Measurements from ENCODE around the gene DPH5. TPM values are rescaled to one million over a fixed set of nuclear protein-coding genes. Genes with fewer than 3 reads are reported as not detected.
A peak's percentile ranks its signal among the peaks of the same experiment; 100 is the strongest.

DPH5 gene
- polyA plus RNA-seq, 3 donors from 2014 or later = 30.2 to 32.8 (median 32.0) TPM

DNA sequence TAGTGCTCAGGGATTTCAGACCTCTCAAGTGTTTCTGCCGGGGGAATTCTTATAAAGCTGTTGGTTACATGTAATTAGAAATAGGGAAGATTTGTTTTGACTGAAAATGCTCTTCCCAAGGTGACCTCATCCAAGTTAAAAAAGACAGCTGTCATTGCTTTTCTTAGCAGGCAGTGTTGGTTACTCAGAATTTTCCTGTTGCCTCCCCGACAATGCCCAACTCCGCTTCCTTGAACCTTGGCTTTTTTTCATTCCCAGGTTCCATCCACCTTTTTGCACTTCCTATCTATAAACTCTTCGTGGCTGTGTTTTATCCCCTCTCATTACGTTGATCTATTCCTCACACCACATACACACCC is 825 bp upstream of the DPH5 start:
- Mint-ChIP-seq H3K9me3 (no peaks in the 10 kb centered on the region), H3K27me3 (ENCODE audit: low read depth in 3 of 3) (peaks cover 0 to 15% (median 3%) of the 10 kb centered on the region in 3 donors), H3K4me3 (peak overlapping the region; percentile 90 to 99 (median 94)), H3K36me3 (peaks cover 4 to 14% (median 4%) of the 10 kb centered on the region in 3 donors), H3K27ac (peak overlapping the region; percentile 91 to 98 (median 97)), H3K4me1 (peaks cover 31 to 58% of the 10 kb centered on the region in 2 donors)
- DNase-seq = no peak

DNA sequence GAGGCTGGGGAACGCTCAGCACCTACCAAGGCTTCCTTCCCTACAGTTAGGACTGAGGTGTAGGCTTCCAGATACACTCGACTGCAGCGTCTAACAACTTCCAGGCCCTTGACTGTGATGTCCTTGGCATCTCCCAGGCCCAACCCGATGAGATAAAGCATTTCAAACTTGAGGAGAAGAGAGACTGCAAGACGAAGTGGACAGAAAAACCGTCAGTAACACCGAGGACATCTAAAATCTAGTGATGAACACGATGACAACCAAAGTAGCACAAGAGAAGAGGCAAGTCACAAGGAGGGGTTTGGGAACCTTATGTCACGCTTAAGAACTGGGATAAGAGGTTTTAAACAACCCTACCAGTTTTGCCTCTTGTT is 314 bp downstream of the DPH5 start:
- H3K4me1 Mint-ChIP-seq = peaks cover 28 to 52% of the 10 kb centered on the region in 2 donors

DNA sequence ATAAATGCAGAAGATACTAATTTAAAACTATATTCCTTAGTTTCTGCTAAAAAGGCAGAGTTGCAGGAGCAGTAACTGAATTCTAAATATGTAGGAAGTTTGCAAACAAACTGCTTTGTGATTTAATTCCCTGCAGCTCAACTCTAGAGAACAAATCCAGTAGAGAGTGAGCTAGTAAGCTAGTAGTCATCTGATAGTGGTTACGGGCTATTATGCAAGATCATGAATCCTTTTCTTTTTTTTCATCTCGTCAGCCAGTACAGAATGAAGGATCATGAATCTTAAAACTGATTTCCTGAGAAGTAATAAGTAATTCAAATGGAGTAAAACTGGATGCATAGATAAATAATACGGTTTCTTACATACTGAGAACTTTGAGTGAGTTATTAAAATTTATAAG is 3.3 kb downstream of the DPH5 start:
- Mint-ChIP-seq H3K27me3 (ENCODE audit: low read depth in 3 of 3) (peaks cover 0 to 15% (median 3%) of the 10 kb centered on the region in 3 donors), H3K27ac (no peak overlapping the region), H3K4me3 (no peak overlapping the region), H3K9me3 (peaks cover 0 to 2% (median 0%) of the 10 kb centered on the region in 6 donors), H3K4me1 (peaks cover 23 to 42% of the 10 kb centered on the region in 2 donors), H3K36me3 (peaks cover 12 to 23% (median 18%) of the 10 kb centered on the region in 3 donors)
- no peak for DNase-seq

More for the DNA sequence above, 314 bp downstream of the DPH5 start:
- Mint-ChIP-seq H3K36me3 (peaks cover 3 to 12% (median 6%) of the 10 kb centered on the region in 3 donors), H3K4me3 (peak overlapping the region; percentile 90 to 99 (median 94)), H3K27me3 (ENCODE audit: low read depth in 3 of 3) (peaks cover 0 to 15% (median 3%) of the 10 kb centered on the region in 3 donors), H3K9me3 (peaks cover 0 to 2% (median 0%) of the 10 kb centered on the region in 6 donors), H3K27ac (peak overlapping the region; percentile 91 to 98 (median 97))
- no peak for DNase-seq

DNA sequence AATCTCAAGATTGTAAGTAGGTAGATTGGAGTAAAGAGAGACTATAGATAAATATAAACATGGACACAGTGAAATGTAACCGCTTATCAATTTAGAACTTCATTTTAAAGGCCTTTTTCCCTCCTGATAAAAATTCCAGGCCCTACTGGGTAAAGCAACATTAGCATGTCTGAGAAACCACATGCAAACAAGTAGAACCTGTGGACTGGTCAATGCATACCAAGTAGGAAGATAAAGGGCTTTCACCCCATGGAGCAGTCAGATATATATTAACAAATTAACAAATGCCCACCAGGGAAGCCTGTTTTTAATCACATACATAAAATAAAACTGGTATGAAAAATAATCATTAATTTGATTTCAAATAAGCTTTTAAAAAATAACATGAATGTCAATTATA is 8.1 kb downstream of the DPH5 start:
- Mint-ChIP-seq H3K4me1 (peaks cover 1 to 2% of the 10 kb centered on the region in 2 donors), H3K27me3 (ENCODE audit: low read depth in 3 of 3) (no peaks in the 10 kb centered on the region), H3K36me3 (peaks cover 17 to 48% (median 26%) of the 10 kb centered on the region in 3 donors), H3K9me3 (peaks cover 0 to 2% (median 0%) of the 10 kb centered on the region in 6 donors), H3K27ac (no peak overlapping the region), H3K4me3 (no peak overlapping the region)
- DNase-seq = no peak

DNA sequence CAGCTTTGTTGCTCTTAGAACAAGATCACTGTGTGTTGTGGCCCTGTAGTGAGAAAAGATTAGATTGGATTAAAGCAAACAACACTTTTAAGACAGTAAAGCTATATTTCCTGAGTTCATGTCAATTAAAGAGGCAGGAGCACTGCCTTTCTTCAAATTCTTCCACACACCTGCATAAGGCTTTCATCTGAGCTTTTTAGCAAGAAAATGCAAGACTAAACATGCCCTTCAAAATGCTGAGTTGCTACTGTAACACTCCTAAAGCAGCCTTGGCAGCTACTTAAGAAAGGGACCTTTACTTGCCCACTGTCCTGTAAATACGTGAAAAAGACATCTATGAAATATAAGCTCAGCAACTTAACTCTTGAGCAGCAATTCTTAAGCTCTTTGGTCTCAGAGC is 11.8 kb downstream of the DPH5 start:
- H3K27ac Mint-ChIP-seq = no peak overlapping the region
- H3K4me3 Mint-ChIP-seq = no peak overlapping the region
- H3K9me3 Mint-ChIP-seq = no peaks in the 10 kb centered on the region
- no peaks in the 10 kb centered on the region for H3K27me3 Mint-ChIP-seq (ENCODE audit: low read depth in 3 of 3)
- H3K4me1 Mint-ChIP-seq = no peaks in the 10 kb centered on the region
- peaks cover 16 to 56% (median 33%) of the 10 kb centered on the region in 3 donors for H3K36me3 Mint-ChIP-seq
- no peak for DNase-seq

DNA sequence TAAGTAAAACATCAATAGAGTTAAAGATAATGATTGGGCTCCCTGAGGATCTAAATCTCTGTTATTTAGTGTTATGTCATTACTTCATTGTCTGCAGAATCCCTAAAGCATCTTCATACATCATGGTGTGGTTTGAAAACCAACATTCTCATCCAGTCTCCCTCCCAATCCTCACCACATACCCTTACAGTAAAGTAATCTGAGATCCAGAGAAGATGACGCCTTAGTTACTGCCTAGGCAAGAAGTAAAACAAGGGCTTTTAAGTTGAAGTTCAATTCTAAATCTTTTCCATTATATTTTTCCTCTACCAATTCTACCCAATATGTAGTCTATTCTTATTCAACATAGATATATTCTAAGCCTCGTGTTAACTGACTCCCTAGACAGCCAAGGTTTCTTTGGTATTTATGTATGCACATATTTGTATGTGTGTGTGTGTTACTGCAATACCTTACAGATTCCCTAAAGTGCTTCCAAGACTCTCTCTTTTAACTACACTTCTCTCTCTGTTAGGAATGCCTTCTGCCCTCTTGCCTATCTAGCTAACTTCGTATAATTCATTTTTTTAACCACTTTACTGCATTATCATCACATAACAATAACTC is 17.3 kb downstream of the DPH5 start:
- Mint-ChIP-seq H3K4me1 (peaks cover 11 to 23% of the 10 kb centered on the region in 2 donors), H3K36me3 (peaks cover 24 to 48% (median 47%) of the 10 kb centered on the region in 3 donors), H3K9me3 (no peaks in the 10 kb centered on the region), H3K27ac (no peak overlapping the region), H3K4me3 (no peak overlapping the region), H3K27me3 (ENCODE audit: low read depth in 3 of 3) (no peaks in the 10 kb centered on the region)
- no peak for DNase-seq

DNA sequence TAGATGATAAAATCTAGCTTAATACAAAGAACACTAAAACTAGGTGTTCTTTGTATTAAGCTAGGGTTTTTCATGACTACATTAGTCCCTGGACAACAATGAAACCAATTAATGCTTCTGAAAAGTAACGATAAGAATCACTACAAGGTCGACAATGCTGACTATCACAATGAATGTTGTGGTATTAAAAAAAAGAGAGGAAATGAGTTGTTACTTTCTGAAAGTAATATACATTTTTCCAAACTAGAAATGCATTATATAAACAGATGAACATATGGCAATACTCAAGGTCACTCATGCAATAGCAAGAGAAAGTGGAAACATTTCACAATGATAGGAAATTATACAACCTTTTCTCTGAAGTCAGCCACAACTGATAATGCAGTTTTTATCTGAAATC is 19.0 kb downstream of the DPH5 start:
- H3K27me3 Mint-ChIP-seq (ENCODE audit: low read depth in 3 of 3) = no peaks in the 10 kb centered on the region
- no peak overlapping the region for H3K27ac Mint-ChIP-seq
- H3K36me3 Mint-ChIP-seq = peaks cover 17 to 50% (median 39%) of the 10 kb centered on the region in 3 donors
- H3K4me3 Mint-ChIP-seq = no peak overlapping the region
- DNase-seq = no peak
- peaks cover 12 to 28% of the 10 kb centered on the region in 2 donors for H3K4me1 Mint-ChIP-seq
- H3K9me3 Mint-ChIP-seq = no peaks in the 10 kb centered on the region

DNA sequence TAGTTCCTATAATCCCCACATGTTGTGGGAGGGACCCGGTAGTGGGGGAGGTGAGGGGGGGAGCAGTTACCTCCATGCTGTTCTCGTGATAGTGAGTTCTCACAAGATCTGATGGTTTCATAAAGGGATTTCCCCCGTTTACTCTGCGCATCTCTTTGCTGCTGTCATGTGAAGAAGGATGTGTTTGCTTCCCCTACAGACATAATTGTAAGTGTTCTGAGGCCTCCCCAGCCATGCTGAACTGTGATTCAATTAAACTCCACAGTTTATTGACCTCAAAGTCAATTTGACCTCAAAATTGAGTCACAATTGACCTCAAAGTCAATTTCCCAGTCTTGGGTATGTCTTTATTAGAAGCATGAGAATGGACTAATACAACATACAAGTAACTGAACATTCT is 19.7 kb downstream of the DPH5 start:
- peaks cover 12 to 28% of the 10 kb centered on the region in 2 donors for H3K4me1 Mint-ChIP-seq
- peaks cover 0 to 1% (median 0%) of the 10 kb centered on the region in 3 donors for H3K27me3 Mint-ChIP-seq (ENCODE audit: low read depth in 3 of 3)
- no peaks in the 10 kb centered on the region for H3K9me3 Mint-ChIP-seq
- peaks cover 20 to 57% (median 43%) of the 10 kb centered on the region in 3 donors for H3K36me3 Mint-ChIP-seq
- no peak for DNase-seq
- no peak overlapping the region for H3K27ac Mint-ChIP-seq
- H3K4me3 Mint-ChIP-seq = no peak overlapping the region

DNA sequence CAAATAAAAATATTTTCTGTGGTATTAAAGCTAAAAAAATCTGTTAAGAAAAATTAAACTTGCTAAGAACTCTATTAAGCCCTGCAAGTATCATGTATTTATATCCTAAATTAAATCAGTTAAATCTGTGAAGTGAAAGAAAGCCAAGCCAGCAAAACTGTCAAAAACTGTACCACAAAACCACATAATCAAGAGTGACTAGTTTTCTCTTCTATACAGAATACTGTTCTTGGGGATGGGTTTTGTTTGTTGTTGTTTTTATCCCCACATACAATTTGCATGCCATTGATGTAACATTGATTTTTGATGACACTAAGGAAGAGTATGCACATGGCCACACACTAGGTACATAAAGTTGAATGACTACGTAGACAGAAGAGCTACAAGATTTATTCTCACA is 20.4 kb downstream of the DPH5 start:
- no peak overlapping the region for H3K27ac Mint-ChIP-seq
- H3K27me3 Mint-ChIP-seq (ENCODE audit: low read depth in 3 of 3) = peaks cover 0 to 1% (median 0%) of the 10 kb centered on the region in 3 donors
- peaks cover 12 to 28% of the 10 kb centered on the region in 2 donors for H3K4me1 Mint-ChIP-seq
- no peak overlapping the region for H3K4me3 Mint-ChIP-seq
- no peaks in the 10 kb centered on the region for H3K9me3 Mint-ChIP-seq
- H3K36me3 Mint-ChIP-seq = peaks cover 20 to 59% (median 43%) of the 10 kb centered on the region in 3 donors
- peak in 1 of 3 donors; percentile 8 for DNase-seq

DNA sequence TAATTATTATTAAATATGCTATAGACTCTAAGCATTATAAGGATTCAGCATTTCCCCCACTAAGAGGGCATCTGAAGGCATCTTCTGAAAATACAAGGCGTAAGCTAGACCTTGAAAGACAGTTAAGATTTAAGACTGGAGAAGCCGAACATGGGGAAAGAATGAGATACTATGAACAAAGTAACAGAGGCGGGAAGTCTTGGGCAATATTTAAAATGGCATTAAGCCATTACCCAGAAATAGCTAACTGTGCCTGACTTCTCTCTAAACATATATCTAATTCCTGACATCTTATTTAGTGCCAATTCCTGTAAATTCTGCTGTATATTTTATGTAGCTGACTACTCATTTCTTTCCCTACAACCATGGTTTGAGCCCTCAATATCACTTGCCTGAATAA is 20.9 kb downstream of the DPH5 start:
- no peak overlapping the region for H3K4me3 Mint-ChIP-seq
- no peak overlapping the region for H3K27ac Mint-ChIP-seq
- H3K9me3 Mint-ChIP-seq = no peaks in the 10 kb centered on the region
- DNase-seq = no peak
- peaks cover 22 to 56% (median 41%) of the 10 kb centered on the region in 3 donors for H3K36me3 Mint-ChIP-seq
- H3K4me1 Mint-ChIP-seq = peaks cover 12 to 28% of the 10 kb centered on the region in 2 donors
- H3K27me3 Mint-ChIP-seq (ENCODE audit: low read depth in 3 of 3) = peaks cover 0 to 1% (median 0%) of the 10 kb centered on the region in 3 donors

DNA sequence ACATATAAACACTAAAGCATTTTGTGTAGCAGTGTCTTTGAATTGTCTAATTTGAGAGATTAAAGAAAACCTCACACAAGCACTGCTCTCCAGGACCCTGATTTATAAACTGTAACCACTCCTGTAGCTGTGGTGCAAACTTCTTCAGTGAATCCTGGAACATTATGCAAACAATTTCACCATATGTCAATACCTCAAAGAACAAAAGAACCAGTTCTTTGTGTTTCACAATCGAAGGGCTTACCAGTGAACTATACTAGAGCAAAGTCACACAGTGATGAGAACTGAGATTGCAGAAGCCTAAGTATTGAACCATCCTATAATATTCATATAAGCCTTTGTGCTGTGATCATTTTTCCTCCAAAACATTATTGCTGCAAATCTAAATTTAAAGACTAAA is 21.5 kb downstream of the DPH5 start:
- peaks cover 12 to 28% of the 10 kb centered on the region in 2 donors for H3K4me1 Mint-ChIP-seq
- no peak overlapping the region for H3K27ac Mint-ChIP-seq
- DNase-seq = no peak
- H3K36me3 Mint-ChIP-seq = peaks cover 22 to 52% (median 35%) of the 10 kb centered on the region in 3 donors
- H3K9me3 Mint-ChIP-seq = no peaks in the 10 kb centered on the region
- no peak overlapping the region for H3K4me3 Mint-ChIP-seq
- H3K27me3 Mint-ChIP-seq (ENCODE audit: low read depth in 3 of 3) = peaks cover 0 to 1% (median 0%) of the 10 kb centered on the region in 3 donors

DNA sequence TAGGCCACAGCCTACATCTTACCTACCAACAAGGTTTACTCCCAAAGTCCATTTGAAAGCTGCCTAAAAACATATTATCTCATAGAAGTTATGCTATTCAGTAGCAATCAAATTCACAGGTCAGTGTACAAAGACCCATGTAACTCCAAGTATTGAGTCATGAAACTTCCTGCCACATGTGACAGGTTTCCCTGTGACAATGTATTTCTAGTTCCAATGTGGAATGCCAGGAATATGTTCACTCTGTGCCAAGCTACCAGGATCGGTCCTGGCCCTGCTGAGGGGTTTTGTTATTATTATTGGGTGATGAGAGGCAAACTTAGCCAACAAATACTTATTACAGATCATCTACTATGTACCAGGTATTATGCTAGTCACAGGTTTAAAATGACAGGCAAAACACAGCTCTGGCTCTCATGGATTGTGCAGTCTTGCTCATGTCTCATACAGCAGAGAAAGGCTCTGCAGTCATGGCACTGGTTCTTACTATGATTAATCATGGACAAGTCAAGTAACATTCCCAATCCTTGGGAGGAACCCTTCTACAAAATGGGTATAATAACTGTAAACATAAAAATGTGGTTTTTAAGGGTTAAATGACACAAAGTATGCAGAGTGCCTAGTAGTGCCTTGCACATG is 22.5 kb downstream of the DPH5 start:
- H3K27ac Mint-ChIP-seq = peak overlapping the region in 1 of 6 donors; percentile 51
- no peak overlapping the region for H3K4me3 Mint-ChIP-seq
- no peak for DNase-seq
- H3K9me3 Mint-ChIP-seq = no peaks in the 10 kb centered on the region
- H3K36me3 Mint-ChIP-seq = peaks cover 19 to 49% (median 35%) of the 10 kb centered on the region in 3 donors
- H3K27me3 Mint-ChIP-seq (ENCODE audit: low read depth in 3 of 3) = peaks cover 0 to 1% (median 0%) of the 10 kb centered on the region in 3 donors
- peaks cover 12 to 28% of the 10 kb centered on the region in 2 donors for H3K4me1 Mint-ChIP-seq

DNA sequence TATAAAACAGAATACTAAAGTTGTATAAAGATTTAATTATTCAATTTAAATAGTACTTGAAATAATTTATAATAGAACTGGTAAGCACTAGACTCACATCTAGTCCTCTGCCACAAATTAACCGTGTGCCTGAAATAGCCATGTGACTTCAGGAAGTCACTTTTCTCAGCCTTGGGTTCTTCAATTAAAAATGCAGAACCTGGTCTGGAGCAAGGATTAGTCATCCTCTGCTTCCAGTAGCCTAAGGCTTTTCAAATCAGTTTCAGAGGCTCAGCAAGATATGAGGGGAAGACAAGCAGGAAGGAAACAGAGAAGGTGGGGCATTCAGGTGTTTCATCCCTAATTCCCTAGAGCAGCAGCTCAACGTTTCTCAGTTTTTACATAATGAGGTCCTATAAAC is 23.0 kb downstream of the DPH5 start:
- peaks cover 12 to 28% of the 10 kb centered on the region in 2 donors for H3K4me1 Mint-ChIP-seq
- no peaks in the 10 kb centered on the region for H3K9me3 Mint-ChIP-seq
- no peak overlapping the region for H3K4me3 Mint-ChIP-seq
- DNase-seq = no peak
- H3K27ac Mint-ChIP-seq = no peak overlapping the region
- peaks cover 21 to 50% (median 40%) of the 10 kb centered on the region in 3 donors for H3K36me3 Mint-ChIP-seq
- peaks cover 0 to 1% (median 0%) of the 10 kb centered on the region in 3 donors for H3K27me3 Mint-ChIP-seq (ENCODE audit: low read depth in 3 of 3)

DNA sequence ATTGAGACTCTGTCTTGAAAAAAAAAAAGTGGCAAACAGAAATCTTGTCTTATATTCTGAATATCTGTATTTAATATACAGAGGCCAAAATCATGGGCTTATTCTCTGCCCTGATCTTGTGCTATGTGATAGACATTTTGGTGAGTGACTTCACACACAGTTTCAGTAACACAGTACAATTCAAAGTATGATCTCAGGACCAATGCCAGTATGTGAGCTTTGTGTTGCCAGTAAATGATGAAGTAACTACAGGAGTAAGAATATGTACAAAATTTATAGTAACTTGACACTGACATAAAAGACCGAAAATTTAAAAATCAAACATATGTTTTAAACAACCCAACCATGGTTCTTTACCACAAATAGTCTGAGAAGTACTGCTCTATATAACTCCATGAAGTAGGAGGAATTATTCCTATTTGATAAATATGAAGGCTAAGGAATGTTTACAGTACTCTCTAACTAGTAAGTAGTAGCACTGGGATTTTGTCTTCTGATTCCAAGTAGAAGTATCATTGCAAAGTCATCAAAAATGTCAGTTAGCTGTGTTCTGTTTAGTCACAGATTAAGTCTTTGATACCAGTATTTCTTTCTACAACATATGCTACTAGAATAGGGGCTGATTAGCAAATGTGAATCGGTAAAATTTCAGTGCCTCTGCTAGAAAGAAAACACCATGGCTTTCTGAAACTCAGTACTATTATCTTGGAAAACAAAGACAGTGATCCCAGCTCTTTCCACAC is 25.3 kb downstream of the DPH5 start:
- Mint-ChIP-seq H3K4me1 (peaks cover 7 to 18% of the 10 kb centered on the region in 2 donors), H3K27ac (no peak overlapping the region), H3K9me3 (no peaks in the 10 kb centered on the region), H3K4me3 (no peak overlapping the region), H3K27me3 (ENCODE audit: low read depth in 3 of 3) (peaks cover 0 to 1% (median 0%) of the 10 kb centered on the region in 3 donors), H3K36me3 (peaks cover 21 to 50% (median 29%) of the 10 kb centered on the region in 3 donors)
- no peak for DNase-seq

All from immature natural killer cell (primary cell).